HG02763 (cell line): ENCODE measurements around the gene PLAU.
A peak's percentile ranks its signal among the peaks of the same experiment; 100 is the strongest.
"Not testable (repeated sequence)": the region's sequence is repeated elsewhere in the genome, so short reads cannot be mapped to it uniquely, and the experiment has no call there.

Source experiments
- ATAC-seq: cut with Tn5 transposase; IDR thresholded peaks from one replicate; pipeline ENCODE4 v1.9.1; 2021; ENCODE audit warnings: mild to moderate bottlenecking, moderate library complexity; ENCODE audit not compliant: unreplicated experiment

The PLAU gene

GRCh38 chr10:73948947-73949633 lies 38.2 kb downstream of the PLAU start:
- ATAC-seq: no peak

DNA sequence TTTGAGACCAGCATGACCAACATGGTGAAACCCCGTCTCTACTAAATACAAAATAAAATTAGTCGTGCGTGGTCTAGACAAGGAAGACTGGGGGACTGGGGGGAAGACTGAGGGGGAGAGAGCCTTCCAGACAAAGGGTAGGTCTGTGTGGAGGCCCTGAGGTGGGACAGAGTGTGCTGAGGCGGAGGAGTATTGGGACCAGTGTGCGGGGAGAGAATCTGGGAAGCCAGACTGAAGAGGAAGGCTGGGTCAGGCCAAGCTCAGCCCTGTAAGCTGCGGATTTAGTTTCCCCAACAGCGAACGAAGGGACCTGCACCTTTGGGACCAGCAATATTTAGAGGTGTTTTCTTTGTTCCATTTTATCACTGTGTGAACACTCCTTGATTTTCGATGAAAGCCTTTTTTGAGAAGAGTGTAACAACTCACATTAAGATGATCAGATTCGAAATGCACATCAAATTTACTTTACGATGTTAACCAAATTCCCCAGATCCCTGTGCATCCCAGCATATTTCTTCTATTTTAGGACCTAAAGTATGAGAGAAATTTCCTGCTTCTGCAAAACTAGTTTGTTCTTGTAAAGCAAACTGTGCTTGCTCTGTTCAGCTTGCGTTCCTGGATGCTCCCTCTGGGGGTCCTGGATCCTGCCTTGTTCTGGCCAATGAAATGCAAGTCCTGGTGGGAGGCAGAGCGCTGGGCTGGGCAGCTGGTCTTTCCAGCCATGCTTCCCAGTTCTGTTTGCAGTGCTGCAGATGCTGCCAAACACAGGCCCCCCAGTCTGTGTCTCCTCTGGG lies 39.4 kb downstream of the PLAU start:
- ATAC-seq: no peak

GRCh38 chr10:73953665-73954064 lies 42.7 kb downstream of the PLAU start:
- ATAC-seq: no peak

DNA sequence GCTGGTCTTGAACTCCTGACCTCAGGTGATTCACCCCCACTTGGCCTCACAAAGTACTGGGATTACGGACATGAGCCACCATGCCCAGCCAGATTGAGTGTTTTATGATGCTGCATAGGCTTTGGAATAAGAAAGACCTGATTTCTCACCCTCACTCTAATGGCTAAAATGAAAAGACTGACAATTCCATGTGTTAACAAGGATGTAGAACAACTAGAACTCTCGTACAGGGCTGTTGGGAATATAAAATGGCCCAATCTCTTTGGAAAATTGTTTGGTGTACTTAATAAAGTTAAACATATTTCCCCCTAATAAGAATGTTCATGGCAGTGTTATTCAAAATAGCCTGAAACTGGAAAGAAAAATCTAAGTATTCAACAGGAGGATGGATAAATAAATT lies 43.8 kb downstream of the PLAU start:
- no peak for ATAC-seq

DNA sequence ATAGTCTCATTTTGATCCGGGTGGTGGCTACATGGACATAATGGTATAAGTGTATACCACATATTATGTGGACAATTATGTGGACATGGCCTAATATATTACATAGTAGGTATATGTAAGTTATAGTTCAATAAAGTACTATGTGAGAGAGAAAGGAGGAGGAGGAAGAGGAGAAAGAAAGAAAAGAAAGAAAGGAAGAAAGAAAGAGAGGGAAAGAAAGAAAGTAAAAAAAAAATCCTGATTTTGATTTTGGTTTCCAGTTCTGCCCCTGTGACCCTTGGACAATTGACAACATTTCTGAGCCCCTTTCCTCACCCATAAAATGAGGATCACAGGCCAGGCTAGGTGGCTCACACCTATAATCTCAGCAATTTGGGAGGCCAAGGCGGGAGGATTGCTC lies 44.8 kb downstream of the PLAU start:
- ATAC-seq: no peak

- ATAC-seq: no peak
Measured at GRCh38 chr10:73956476-73957359, 45.8 kb downstream of the PLAU start.

DNA sequence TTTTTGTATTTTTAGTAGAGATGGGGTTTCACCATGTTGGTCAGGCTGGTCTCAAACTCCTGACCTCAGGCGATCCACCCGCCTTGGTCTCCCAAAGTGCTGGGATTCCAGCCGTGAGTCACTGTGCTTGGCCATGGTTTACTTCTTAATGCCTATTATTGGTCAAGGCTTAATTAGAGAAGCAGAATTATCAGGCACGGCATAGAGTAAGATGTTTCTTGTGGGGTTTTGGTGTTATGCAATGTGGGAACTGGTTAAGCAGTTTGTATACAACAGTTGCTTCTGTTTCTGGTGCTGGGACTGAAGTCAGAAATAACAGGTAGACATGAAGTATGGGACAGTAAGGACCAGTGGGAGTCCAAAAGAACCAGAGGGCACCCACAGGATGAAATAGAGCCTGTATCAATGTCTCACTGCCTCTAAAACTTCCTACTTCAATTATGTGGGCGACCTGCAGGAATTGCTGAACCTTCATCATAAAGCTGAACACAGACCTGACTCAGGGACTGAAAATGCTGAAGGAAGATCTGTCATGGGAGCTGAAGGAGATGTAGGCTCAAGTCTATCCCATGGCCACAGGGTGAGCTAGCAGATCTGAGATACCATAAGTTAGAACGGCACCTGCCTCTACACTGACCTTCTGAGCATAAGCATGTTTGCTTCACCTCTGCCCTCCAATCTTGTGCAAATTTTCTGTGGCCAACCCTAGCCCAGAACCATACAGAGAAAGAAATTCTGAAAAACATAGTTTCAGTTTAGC lies 48.7 kb downstream of the PLAU start:
- peak; percentile 49 for ATAC-seq

DNA sequence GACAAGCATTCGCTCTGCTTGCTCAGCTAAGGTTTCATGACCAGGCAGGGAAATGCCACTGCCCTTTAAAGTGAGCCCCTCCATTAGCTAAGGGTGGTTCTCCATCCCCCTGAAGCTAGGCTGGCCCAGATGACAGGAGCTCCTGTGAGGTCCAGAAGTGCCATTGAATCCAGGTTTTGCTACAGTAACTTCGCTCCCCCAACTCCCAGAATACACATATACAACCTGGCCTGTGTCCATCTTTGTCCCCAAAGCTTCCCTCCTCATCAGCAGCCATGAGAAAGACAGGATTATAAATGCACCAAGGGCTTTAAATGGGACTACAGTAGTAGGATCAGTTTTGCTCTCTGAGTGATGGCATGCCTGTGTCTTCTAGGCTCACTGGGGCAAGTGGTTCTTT lies 51.5 kb downstream of the PLAU start:
- no peak for ATAC-seq

DNA sequence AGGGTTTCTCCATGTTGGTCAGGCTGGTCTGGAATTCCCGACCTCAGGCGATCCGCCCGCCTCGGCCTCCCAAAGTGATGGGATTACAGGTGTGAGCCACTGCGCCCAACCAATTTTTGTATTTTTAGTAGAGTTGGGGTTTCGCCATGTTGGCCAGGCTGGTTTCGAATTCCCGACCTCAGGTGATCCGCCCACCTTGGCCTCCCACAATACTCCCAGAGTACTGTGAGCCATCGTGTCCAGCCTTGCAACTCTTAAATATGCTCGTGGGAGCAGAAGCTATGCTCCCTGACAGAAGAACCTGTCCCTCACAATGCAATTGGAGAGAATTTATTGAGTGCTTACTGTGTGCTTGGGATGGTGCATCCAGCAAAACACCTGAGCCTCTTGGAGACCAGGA lies 52.6 kb downstream of the PLAU start:
- not testable (repeated sequence) for ATAC-seq

DNA sequence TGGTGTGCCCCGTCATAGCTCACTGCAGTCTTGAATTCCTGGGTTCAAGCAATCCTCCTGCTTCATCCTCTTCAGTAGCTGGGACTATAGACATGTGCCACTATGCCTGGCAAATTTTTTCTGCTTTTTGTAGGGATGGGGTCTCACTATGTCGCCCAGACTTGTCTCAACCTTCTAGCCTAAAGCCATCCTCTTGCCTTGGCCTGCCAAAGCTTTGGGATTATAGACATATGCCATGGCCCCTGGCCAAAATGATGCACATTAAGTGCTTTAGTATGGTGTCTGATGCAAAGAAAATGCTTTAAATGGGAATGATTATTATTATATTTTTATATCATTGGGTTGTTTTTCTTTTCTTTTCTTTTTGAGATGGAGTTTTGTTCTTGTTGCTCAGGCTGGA lies 53.8 kb downstream of the PLAU start:
- ATAC-seq: no peak

GRCh38 chr10:73965267-73965889 lies 54.4 kb downstream of the PLAU start:
- not testable (repeated sequence) for ATAC-seq

GRCh38 chr10:73965890-73966768 lies 55.2 kb downstream of the PLAU start:
- no peak for ATAC-seq

- ATAC-seq: no peak
Measured at GRCh38 chr10:73967022-73967429, 56.1 kb downstream of the PLAU start.
